HCT116 (cell line): ENCODE data around the gene KIF26A. TPM values are rescaled to one million over a fixed set of nuclear protein-coding genes. Genes with fewer than 3 reads are reported as not detected.

ENCODE experiments used
- ATAC-seq: fragments of 200-7000 bp; cut with Tn5 transposase; 2 replicates; pipeline ENCODE4 v1.9.1; 2020; ENCODE audit warnings: mild to moderate bottlenecking, moderate library complexity
- BruUV-seq: library from RNA; stranded (reverse); fragments of 400-500 nt; replicated peaks from 2 replicates; lab custom pipeline; 2021; lab: Mats Ljungman, UMichigan
- CTCF ChIA-PET: fragments of 300-600 bp; sonication (Branson Sonifier 250); formaldehyde crosslinking; loops from one replicate; lab custom pipeline; 2021; ENCODE audit warnings: antibody characterized with exemption; lab: Charles Lee
- POLR2A ChIA-PET: fragments of 300-600, 350-600 bp; sonication (Branson Sonifier 250); formaldehyde crosslinking; loops from one replicate; lab custom pipeline; 2021; ENCODE audit warnings: antibody characterized with exemption; lab: Charles Lee
- RAD21 ChIA-PET, 2 experiments: fragments of 300-600 bp; sonication (Branson Sonifier 250); formaldehyde crosslinking; loops; one replicate each; lab custom pipeline; 2023; ENCODE audit warnings: low total read pairs in 2 of 2; ENCODE audit not compliant: uncharacterized antibody in 2 of 2, unreplicated experiment in 2 of 2, low non-redundant PET in 1 of 2; lab: Charles Lee
- DNase-seq: peaks from one replicate; pipeline ENCODE4 v3.0.0-alpha.2; 2010; ENCODE audit warnings: low read depth, low spot score
- H2AFZ ChIP-seq: fragments of 200-600 bp; shearing (Covaris generic), sonication (generic); 2 replicates; pipeline ENCODE4 v1.6.1; 2017; ENCODE audit warnings: low read depth, mixed run types, mixed read lengths, antibody characterized with exemption, low read length; ENCODE audit not compliant: poor library complexity, severe bottlenecking
- H3K27ac ChIP-seq: 2 replicates; pipeline ENCODE4 v1.5.1; 2012; ENCODE audit warnings: low read depth, low read length
- H3K27me3 ChIP-seq: fragments of 200-600 bp; sonication (generic); 2 replicates; pipeline ENCODE4 v1.6.1; 2016; ENCODE audit warnings: mixed run types, low read length, mixed read lengths; ENCODE audit not compliant: insufficient read depth
- H3K36me3 ChIP-seq, 2 experiments: fragments of 200-500 bp in 1 of 2; fragments of 200-600 bp in 1 of 2; sonication (Bioruptor generic) in 1 of 2; sonication (generic) in 1 of 2; 2 replicates each; pipeline versions ENCODE4 v1.5.1 to v1.6.1; 2014 to 2016; ENCODE audit warnings: low read length in 2 of 2, inconsistent platforms in 1 of 2, mixed read lengths in 1 of 2, mixed run types in 1 of 2; ENCODE audit not compliant: insufficient read depth in 2 of 2, control insufficient read depth in 1 of 2
- H3K4me1 ChIP-seq, 2 experiments: fragments of 200-600 bp in 1 of 2; sonication (generic) in 1 of 2; 2 replicates each; pipeline versions ENCODE4 v1.5.1 to v1.6.1; 2012 to 2017; ENCODE audit warnings: low read length in 2 of 2, inconsistent platforms in 1 of 2, mild to moderate bottlenecking in 1 of 2, mixed read lengths in 1 of 2, mixed run types in 1 of 2, moderate library complexity in 1 of 2; ENCODE audit not compliant: insufficient read depth in 2 of 2, control insufficient read depth in 1 of 2
- H3K4me2 ChIP-seq: fragments of 200-600 bp; sonication (generic); 2 replicates; pipeline ENCODE4 v1.6.1; 2017; ENCODE audit warnings: mixed run types, low read length, mixed read lengths
- H3K4me3 ChIP-seq, 2 experiments: fragments of 200-600 bp in 1 of 2; sonication (generic) in 1 of 2; replicated peaks in 1 of 2; 2 replicates each; pipeline ENCODE4 v1.5.1; 2011 to 2016; ENCODE audit warnings: low read length in 2 of 2, control low read depth in 1 of 2, low read depth in 1 of 2, mild to moderate bottlenecking in 1 of 2, mixed read lengths in 1 of 2, mixed run types in 1 of 2
- H3K79me2 ChIP-seq: fragments of 200-600 bp; sonication (generic); 2 replicates; pipeline ENCODE4 v1.6.1; 2017; ENCODE audit warnings: mild to moderate bottlenecking, mixed run types, low read length, moderate library complexity, mixed read lengths; ENCODE audit not compliant: insufficient read depth
- H3K9ac ChIP-seq: fragments of 200-600 bp; sonication (generic); 2 replicates; pipeline ENCODE4 v1.6.1; 2016; ENCODE audit warnings: low read length, mixed read lengths
- H3K9me2 ChIP-seq: fragments of 200-600 bp; sonication (generic), shearing (Covaris generic); 2 replicates; pipeline ENCODE4 v1.6.1; 2017; ENCODE audit warnings: mixed run types, mild to moderate bottlenecking, moderate library complexity; ENCODE audit not compliant: insufficient read depth
- H3K9me3 ChIP-seq, 2 experiments: fragments of 200-500 bp in 1 of 2; fragments of 200-600 bp in 1 of 2; sonication (Bioruptor generic) in 1 of 2; sonication (generic) in 1 of 2; 2 replicates each; pipeline ENCODE4 v1.6.1; 2014 to 2017; ENCODE audit warnings: low read length in 2 of 2, mixed read lengths in 2 of 2, inconsistent platforms in 1 of 2, low read depth in 1 of 2, mild to moderate bottlenecking in 1 of 2, mixed run types in 1 of 2, moderate library complexity in 1 of 2; ENCODE audit not compliant: control insufficient read depth in 1 of 2, insufficient read depth in 1 of 2
- H4K20me1 ChIP-seq: fragments of 200-600 bp; sonication (generic), shearing (Covaris generic); 2 replicates; pipeline ENCODE4 v1.6.1; 2017; ENCODE audit warnings: mixed run types, mild to moderate bottlenecking, moderate library complexity; ENCODE audit not compliant: insufficient read depth
- CBX3 ChIP-seq: IDR thresholded peaks from 2 replicates; pipeline ENCODE4 v1.6.1; 2012; ENCODE audit warnings: low read depth
- CEBPB ChIP-seq: IDR thresholded peaks from 2 replicates; pipeline ENCODE4 v1.6.1; 2012; ENCODE audit warnings: low read depth
- ELF1 ChIP-seq: IDR thresholded peaks from 2 replicates; pipeline ENCODE4 v1.6.1; 2012; ENCODE audit warnings: low read depth, borderline replicate concordance
- EZH2 ChIP-seq: fragments of 200-600 bp; sonication (generic); IDR thresholded peaks from 2 replicates; pipeline ENCODE4 v1.6.1; 2017; ENCODE audit warnings: antibody characterized with exemption, mixed run types
- FOSL1 ChIP-seq: IDR thresholded peaks from 2 replicates; pipeline ENCODE4 v1.6.1; 2012; ENCODE audit warnings: low read depth
- POLR2AphosphoS5 ChIP-seq: IDR thresholded peaks from 2 replicates; pipeline ENCODE4 v1.6.1; 2011; ENCODE audit warnings: mild to moderate bottlenecking, low read depth, low read length, moderate library complexity
- SP1 ChIP-seq: IDR thresholded peaks from 2 replicates; pipeline ENCODE4 v1.6.1; 2012; ENCODE audit warnings: low read depth
- TCF7L2 ChIP-seq: IDR thresholded peaks from 2 replicates; pipeline ENCODE4 v1.7.0; 2011; ENCODE audit warnings: borderline replicate concordance, inconsistent platforms; ENCODE audit not compliant: insufficient read depth, insufficient read length; ENCODE audit errors: extremely low read depth
- YY1 ChIP-seq: IDR thresholded peaks from 2 replicates; pipeline ENCODE4 v1.6.1; 2011; ENCODE audit warnings: low read length, low read depth, moderate library complexity, mild to moderate bottlenecking; ENCODE audit not compliant: insufficient replicate concordance; ENCODE audit errors: extremely low read depth
- ZFX ChIP-seq: fragments of 450-650 bp; IDR thresholded peaks from 2 replicates; pipeline ENCODE4 v1.6.1; 2017
- intact Hi-C: fragments of 100-400 bp; cut with micrococcal nuclease; formaldehyde crosslinking; loops from 2 replicates; pipeline ENCODE4 v1.10.0; 2022
- total RNA-seq: library from RNA; stranded (reverse); gene quantifications from one replicate; pipeline ENCODE4 v1.2.1, GENCODE V29; 2021; ENCODE audit not compliant: unreplicated experiment
- TF ChIP-seq, protein P1 (sequence below): IDR thresholded peaks from 2 replicates; pipeline ENCODE4 v1.6.1; 2012
- TF ChIP-seq, protein P2 (sequence below): IDR thresholded peaks from 2 replicates; pipeline ENCODE4 v1.6.1; 2012
- TF ChIP-seq, protein P3 (sequence below): IDR thresholded peaks from 2 replicates; pipeline ENCODE4 v1.6.1; 2012; ENCODE audit warnings: low read depth
- TF ChIP-seq, protein P4 (sequence below), 3 experiments: fragments of 200-600 bp in 1 of 3; sonication (generic) in 1 of 3; IDR thresholded peaks in 2 of 3; conservative IDR thresholded peaks in 1 of 3; 2 replicates each; pipeline ENCODE4 v1.5.1; 2012 to 2017; ENCODE audit warnings: low read depth in 2 of 3, low read length in 2 of 3, antibody characterized with exemption in 1 of 3, borderline replicate concordance in 1 of 3, control low read depth in 1 of 3, mild to moderate bottlenecking in 1 of 3, mixed read lengths in 1 of 3, mixed run types in 1 of 3, moderate library complexity in 1 of 3; ENCODE audit not compliant: insufficient read depth in 1 of 3

Gene KIF26A
- total RNA-seq, 1 experiment from 2014 or later, result 10.2 TPM

DNA sequence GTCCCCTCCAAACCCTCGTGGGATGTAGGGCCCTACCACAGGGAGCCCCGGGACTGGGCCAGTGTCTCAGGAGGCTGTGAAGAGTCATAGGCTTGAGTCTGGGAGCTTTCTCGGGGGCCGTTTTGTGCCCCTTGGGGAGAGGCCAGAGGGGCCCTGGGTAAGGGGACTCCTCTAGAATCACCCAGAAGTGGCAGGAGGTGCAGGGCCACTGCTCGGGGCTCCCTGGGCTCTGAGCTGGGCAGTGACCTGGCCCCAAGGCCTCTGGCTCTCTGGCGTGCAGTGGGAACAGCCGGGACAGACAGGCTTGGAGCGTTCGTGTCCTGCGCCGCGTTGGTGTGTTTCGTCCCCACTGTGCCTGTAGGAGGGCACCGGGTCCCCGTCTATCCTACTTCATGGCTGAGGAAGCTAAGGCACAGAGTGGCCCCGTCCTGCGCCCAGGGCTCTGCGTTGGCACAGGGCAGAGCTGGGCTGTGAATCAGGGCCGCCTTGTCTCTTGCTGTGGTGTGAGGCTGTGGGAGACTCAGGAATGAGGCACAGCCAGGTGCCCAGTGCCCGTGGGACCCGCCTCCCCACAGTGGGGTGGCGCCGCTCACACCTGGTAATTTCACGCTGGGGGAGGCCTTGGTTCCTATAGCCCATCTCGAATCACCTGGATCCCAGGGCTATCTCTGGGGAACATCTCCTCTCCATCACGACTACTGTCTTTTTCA lies 23.8 kb upstream of the KIF26A start:
- no peaks in the 10 kb centered on the region for H3K9me3 ChIP-seq
- no peak overlapping the region for H3K9ac ChIP-seq
- TF ChIP-seq ELF1 (no peak), FOSL1 (no peak)
- DNase-seq (no peak), ATAC-seq (no peak)
- H3K27ac ChIP-seq, result no peak overlapping the region
- peaks cover 20 to 60% of the 10 kb centered on the region in 2 experiments; a peak in 3 of 4 replicates for H3K4me1 ChIP-seq
- ChIA-PET CTCF (interaction anchor here (2.2 kb wide), 1 partner anchor 20 kb away, joined by 8 read pairs; no protein-coding TSS in a partner anchor), RAD21 (no interaction called here), POLR2A (no interaction called here)
- H3K79me2 ChIP-seq, result no peaks in the 10 kb centered on the region
- no peaks in the 10 kb centered on the region for H3K9me2 ChIP-seq
- H3K4me2 ChIP-seq, result no peak overlapping the region
- no peak overlapping the region for H3K4me3 ChIP-seq
- BruUV-seq, result no TSS peak
- no peaks in the 10 kb centered on the region for H4K20me1 ChIP-seq
- no peaks in the 10 kb centered on the region for H3K27me3 ChIP-seq
- no peak overlapping the region for H2AFZ ChIP-seq
- no peaks in the 10 kb centered on the region for H3K36me3 ChIP-seq
- intact Hi-C loops, result no loop called here

DNA sequence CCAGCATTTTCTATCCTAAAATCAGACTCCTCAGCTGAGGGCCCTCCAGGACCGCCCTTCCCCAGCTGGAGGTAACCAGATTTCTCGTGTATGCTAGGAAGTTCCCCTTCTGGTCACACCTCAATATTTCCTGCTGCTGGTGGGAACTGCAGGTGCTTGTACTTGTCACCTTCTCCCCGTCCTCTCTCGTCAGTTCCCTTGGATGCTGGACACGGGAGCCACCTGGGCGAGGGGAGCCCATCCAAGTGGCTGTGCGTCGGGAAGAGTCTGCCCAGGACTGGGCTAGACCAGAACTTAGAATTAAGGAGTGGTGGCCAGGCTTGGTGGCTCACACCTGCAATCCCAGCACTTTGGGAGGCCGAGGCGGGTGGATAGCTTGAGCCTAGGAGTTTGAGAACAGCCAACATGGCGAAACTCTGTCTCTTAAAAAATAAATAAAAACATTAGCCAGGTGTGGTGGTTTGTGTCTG lies 23.2 kb upstream of the KIF26A start:
- Histone ChIP-seq H3K36me3 (no peaks in the 10 kb centered on the region), H3K4me1 (peaks cover 24 to 66% of the 10 kb centered on the region in 2 experiments; a peak in 3 of 4 replicates), H3K9me3 (no peaks in the 10 kb centered on the region), H3K4me3 (no peak overlapping the region), H2AFZ (no peak overlapping the region), H3K4me2 (no peak overlapping the region), H3K79me2 (no peaks in the 10 kb centered on the region), H4K20me1 (no peaks in the 10 kb centered on the region), H3K27me3 (no peaks in the 10 kb centered on the region), H3K27ac (no peak overlapping the region), H3K9ac (no peak overlapping the region), H3K9me2 (no peaks in the 10 kb centered on the region)
- POLR2A ChIA-PET, result no interaction called here
- TSS peak; percentile 65 for BruUV-seq
- CTCF ChIA-PET, result interaction anchor here (2.2 kb wide), 1 partner anchor 20 kb away, joined by 8 read pairs; no protein-coding TSS in a partner anchor
- no peak for ATAC-seq
- intact Hi-C loops, result no loop called here
- RAD21 ChIA-PET, result no interaction called here
- DNase-seq, result no peak
- no peak for TF ChIP-seq EZH2
- TF ChIP-seq, protein P1, sequence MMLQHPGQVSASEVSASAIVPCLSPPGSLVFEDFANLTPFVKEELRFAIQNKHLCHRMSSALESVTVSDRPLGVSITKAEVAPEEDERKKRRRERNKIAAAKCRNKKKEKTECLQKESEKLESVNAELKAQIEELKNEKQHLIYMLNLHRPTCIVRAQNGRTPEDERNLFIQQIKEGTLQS, result no peak
- no peak for TF ChIP-seq CBX3
- no peak for TF ChIP-seq YY1
- TF ChIP-seq CEBPB, result no peak
- TF ChIP-seq TCF7L2, result no peak
- TF ChIP-seq, protein P2, sequence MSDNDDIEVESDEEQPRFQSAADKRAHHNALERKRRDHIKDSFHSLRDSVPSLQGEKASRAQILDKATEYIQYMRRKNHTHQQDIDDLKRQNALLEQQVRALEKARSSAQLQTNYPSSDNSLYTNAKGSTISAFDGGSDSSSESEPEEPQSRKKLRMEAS, result no peak
- TF ChIP-seq SP1, result no peak
- TF ChIP-seq POLR2AphosphoS5, result no peak
- TF ChIP-seq, protein P3, sequence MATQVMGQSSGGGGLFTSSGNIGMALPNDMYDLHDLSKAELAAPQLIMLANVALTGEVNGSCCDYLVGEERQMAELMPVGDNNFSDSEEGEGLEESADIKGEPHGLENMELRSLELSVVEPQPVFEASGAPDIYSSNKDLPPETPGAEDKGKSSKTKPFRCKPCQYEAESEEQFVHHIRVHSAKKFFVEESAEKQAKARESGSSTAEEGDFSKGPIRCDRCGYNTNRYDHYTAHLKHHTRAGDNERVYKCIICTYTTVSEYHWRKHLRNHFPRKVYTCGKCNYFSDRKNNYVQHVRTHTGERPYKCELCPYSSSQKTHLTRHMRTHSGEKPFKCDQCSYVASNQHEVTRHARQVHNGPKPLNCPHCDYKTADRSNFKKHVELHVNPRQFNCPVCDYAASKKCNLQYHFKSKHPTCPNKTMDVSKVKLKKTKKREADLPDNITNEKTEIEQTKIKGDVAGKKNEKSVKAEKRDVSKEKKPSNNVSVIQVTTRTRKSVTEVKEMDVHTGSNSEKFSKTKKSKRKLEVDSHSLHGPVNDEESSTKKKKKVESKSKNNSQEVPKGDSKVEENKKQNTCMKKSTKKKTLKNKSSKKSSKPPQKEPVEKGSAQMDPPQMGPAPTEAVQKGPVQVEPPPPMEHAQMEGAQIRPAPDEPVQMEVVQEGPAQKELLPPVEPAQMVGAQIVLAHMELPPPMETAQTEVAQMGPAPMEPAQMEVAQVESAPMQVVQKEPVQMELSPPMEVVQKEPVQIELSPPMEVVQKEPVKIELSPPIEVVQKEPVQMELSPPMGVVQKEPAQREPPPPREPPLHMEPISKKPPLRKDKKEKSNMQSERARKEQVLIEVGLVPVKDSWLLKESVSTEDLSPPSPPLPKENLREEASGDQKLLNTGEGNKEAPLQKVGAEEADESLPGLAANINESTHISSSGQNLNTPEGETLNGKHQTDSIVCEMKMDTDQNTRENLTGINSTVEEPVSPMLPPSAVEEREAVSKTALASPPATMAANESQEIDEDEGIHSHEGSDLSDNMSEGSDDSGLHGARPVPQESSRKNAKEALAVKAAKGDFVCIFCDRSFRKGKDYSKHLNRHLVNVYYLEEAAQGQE, result no peak
- TF ChIP-seq ZFX, result no peak
- TF ChIP-seq, protein P4, sequence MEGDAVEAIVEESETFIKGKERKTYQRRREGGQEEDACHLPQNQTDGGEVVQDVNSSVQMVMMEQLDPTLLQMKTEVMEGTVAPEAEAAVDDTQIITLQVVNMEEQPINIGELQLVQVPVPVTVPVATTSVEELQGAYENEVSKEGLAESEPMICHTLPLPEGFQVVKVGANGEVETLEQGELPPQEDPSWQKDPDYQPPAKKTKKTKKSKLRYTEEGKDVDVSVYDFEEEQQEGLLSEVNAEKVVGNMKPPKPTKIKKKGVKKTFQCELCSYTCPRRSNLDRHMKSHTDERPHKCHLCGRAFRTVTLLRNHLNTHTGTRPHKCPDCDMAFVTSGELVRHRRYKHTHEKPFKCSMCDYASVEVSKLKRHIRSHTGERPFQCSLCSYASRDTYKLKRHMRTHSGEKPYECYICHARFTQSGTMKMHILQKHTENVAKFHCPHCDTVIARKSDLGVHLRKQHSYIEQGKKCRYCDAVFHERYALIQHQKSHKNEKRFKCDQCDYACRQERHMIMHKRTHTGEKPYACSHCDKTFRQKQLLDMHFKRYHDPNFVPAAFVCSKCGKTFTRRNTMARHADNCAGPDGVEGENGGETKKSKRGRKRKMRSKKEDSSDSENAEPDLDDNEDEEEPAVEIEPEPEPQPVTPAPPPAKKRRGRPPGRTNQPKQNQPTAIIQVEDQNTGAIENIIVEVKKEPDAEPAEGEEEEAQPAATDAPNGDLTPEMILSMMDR (IDR thresholded peaks at IDR 0.05 in 2 of 3, conservative IDR thresholded peaks at IDR 0.05 in 1 of 3; ENCODE audit: borderline replicate concordance in 1 of 3, insufficient read depth in 1 of 3, low read depth in 2 of 3, low read length in 2 of 3), result no peak
